Panc1 (cell line): ENCODE measurements around the gene RAB10. TPM values are rescaled to one million over a fixed set of nuclear protein-coding genes. Genes with fewer than 3 reads are reported as not detected.

Source experiments
- ATAC-seq: fragments of 200-7000 bp; cut with Tn5 transposase; 2 replicates; pipeline ENCODE4 v1.9.1; 2020; ENCODE audit warnings: mild to moderate bottlenecking, moderate library complexity
- BruUV-seq: library from RNA; stranded (reverse); fragments of 400-500 nt; replicated peaks from 2 replicates; lab custom pipeline; 2021; lab: Mats Ljungman, UMichigan
- CTCF ChIA-PET: fragments of 300-600 bp; sonication (Branson Sonifier 250); formaldehyde crosslinking; loops from one replicate; lab custom pipeline; 2022; ENCODE audit warnings: antibody characterized with exemption; lab: Charles Lee
- POLR2A ChIA-PET: fragments of 300-600 bp; sonication (Branson Sonifier 250); formaldehyde crosslinking; loops from one replicate; lab custom pipeline; 2022; ENCODE audit warnings: antibody characterized with exemption; lab: Charles Lee
- DNase-seq: peaks from one replicate; pipeline ENCODE4 v3.0.0-alpha.2; 2010; ENCODE audit warnings: low read depth, low spot score
- H3K27ac ChIP-seq: 2 replicates; pipeline ENCODE4 v1.5.1; 2011; ENCODE audit warnings: mild to moderate bottlenecking, low read length, inconsistent platforms
- H3K27me3 ChIP-seq: fragments of 200-500 bp; sonication (Bioruptor generic); 2 replicates; pipeline ENCODE4 v1.6.0; 2014; ENCODE audit warnings: low read length, inconsistent platforms; ENCODE audit not compliant: control insufficient read depth, insufficient read depth
- H3K36me3 ChIP-seq: fragments of 200-500 bp; sonication (Bioruptor generic); 2 replicates; pipeline ENCODE4 v1.5.1; 2014; ENCODE audit warnings: inconsistent platforms, mild to moderate bottlenecking, low read length, moderate library complexity; ENCODE audit not compliant: control insufficient read depth, insufficient read depth
- H3K4me1 ChIP-seq: 2 replicates; pipeline ENCODE4 v1.5.1; 2011; ENCODE audit warnings: inconsistent platforms, mild to moderate bottlenecking, low read length, moderate library complexity; ENCODE audit not compliant: control insufficient read depth, insufficient read depth
- H3K4me3 ChIP-seq, 2 experiments: 2 replicates each; pipeline ENCODE4 v1.5.1; 2011 to 2012; ENCODE audit warnings: low read depth in 2 of 2, low read length in 2 of 2, mild to moderate bottlenecking in 2 of 2, inconsistent platforms in 1 of 2, moderate library complexity in 1 of 2
- H3K9me3 ChIP-seq: fragments of 200-500 bp; sonication (Bioruptor generic); 2 replicates; pipeline ENCODE4 v1.5.1; 2014; ENCODE audit warnings: low read depth, mild to moderate bottlenecking, inconsistent platforms, low read length, moderate library complexity; ENCODE audit not compliant: control insufficient read depth, insufficient read depth
- CTCF ChIP-seq: fragments of 450-650 bp; IDR thresholded peaks from 2 replicates; pipeline ENCODE4 v1.5.1; 2017; ENCODE audit warnings: mild to moderate bottlenecking
- POLR2AphosphoS5 ChIP-seq: IDR thresholded peaks from 2 replicates; pipeline ENCODE4 v1.6.1; 2012; ENCODE audit warnings: mild to moderate bottlenecking, low read depth, low read length, moderate library complexity
- REST ChIP-seq, 2 experiments: IDR thresholded peaks; 2 replicates each; pipeline ENCODE4 v1.6.1; 2011 to 2012; ENCODE audit warnings: low read depth in 2 of 2, control low read depth in 1 of 2, low read length in 1 of 2, mild to moderate bottlenecking in 1 of 2, moderate library complexity in 1 of 2; ENCODE audit not compliant: insufficient read depth in 1 of 2
- SIN3A ChIP-seq: IDR thresholded peaks from 2 replicates; pipeline ENCODE4 v1.6.1; 2012; ENCODE audit warnings: low read depth, mild to moderate bottlenecking, low read length, moderate library complexity, borderline replicate concordance; ENCODE audit not compliant: insufficient read depth
- TCF7L2 ChIP-seq: IDR thresholded peaks from 2 replicates; pipeline ENCODE4 v1.6.1; 2011; ENCODE audit warnings: mild to moderate bottlenecking, low read depth, low read length, inconsistent platforms
- in situ Hi-C: cut with HindIII; loops from 2 replicates; pipeline ENCODE4 v1.10.0; 2016; ENCODE audit warnings: low sequenced_read_pairs, low pct_unique_long_range_greater_than_20kb
- intact Hi-C: fragments of 100-400 bp; cut with micrococcal nuclease; formaldehyde crosslinking; loops from one replicate; pipeline ENCODE4 v1.10.0; 2022; ENCODE audit not compliant: unreplicated experiment
- total RNA-seq: library from RNA; stranded (reverse); gene quantifications from one replicate; pipeline ENCODE4 v1.2.1, GENCODE V29; 2021; ENCODE audit not compliant: unreplicated experiment

The RAB10 gene
- total RNA-seq, 1 experiment from 2014 or later: 208 TPM

GRCh38 chr2:26011990-26012856 is 21.7 kb upstream of the RAB10 start:
- ATAC-seq (peak; percentile 89), DNase-seq (peak; percentile 95)
- CTCF ChIA-PET: interaction anchor here (0.9 kb wide), 1 partner anchor 21 kb away, joined by 3 read pairs; no protein-coding TSS in a partner anchor
- no TSS peak for BruUV-seq
- TF ChIP-seq REST (IDR thresholded peaks at IDR 0.05; ENCODE audit: insufficient read depth in 1 of 2, low read depth in 2 of 2, low read length in 1 of 2) (no peak), CTCF (no peak), SIN3A (no peak), POLR2AphosphoS5 (peak; percentile 72; the same call in 1 of the 2 replicates), TCF7L2 (peak; percentile 92)
- Histone ChIP-seq H3K27me3 (no peaks in the 10 kb centered on the region), H3K4me1 (peaks cover 35% of the 10 kb centered on the region), H3K36me3 (no peaks in the 10 kb centered on the region), H3K27ac (peak overlapping the region; percentile 76), H3K4me3 (peak overlapping the region; percentile 5 to 38; a peak in 3 of 4 replicates), H3K9me3 (peaks cover 4% of the 10 kb centered on the region; the same call in 1 of the 2 replicates)
- in situ Hi-C loops (no loop called here), intact Hi-C loops (no loop called here)
- POLR2A ChIA-PET: interaction anchor here (0.6 to 1.2 kb wide), 4 partner anchors 12 to 59 kb away, joined by 3 to 4 read pairs (median 3); no protein-coding TSS in a partner anchor

GRCh38 chr2:26013668-26014067 is 20.2 kb upstream of the RAB10 start:
- in situ Hi-C loops (no loop called here), intact Hi-C loops (no loop called here)
- no peak for TF ChIP-seq SIN3A
- no peak for TF ChIP-seq REST (IDR thresholded peaks at IDR 0.05; ENCODE audit: insufficient read depth in 1 of 2, low read depth in 2 of 2, low read length in 1 of 2)
- TF ChIP-seq POLR2AphosphoS5: no peak
- TF ChIP-seq TCF7L2: no peak
- TF ChIP-seq CTCF: no peak
- Histone ChIP-seq H3K4me1 (peaks cover 48% of the 10 kb centered on the region), H3K36me3 (no peaks in the 10 kb centered on the region), H3K4me3 (no peak overlapping the region), H3K27ac (peak overlapping the region; percentile 76), H3K9me3 (peaks cover 4% of the 10 kb centered on the region; the same call in 1 of the 2 replicates), H3K27me3 (no peaks in the 10 kb centered on the region)
- BruUV-seq: no TSS peak
- CTCF ChIA-PET: no interaction called here
- POLR2A ChIA-PET: interaction anchor here (0.6 kb wide), 1 partner anchor 15 kb away, joined by 5 read pairs; no protein-coding TSS in a partner anchor
- ATAC-seq (no peak), DNase-seq (no peak)
